SK-MEL-5 (cell line): ENCODE results near the gene CCM2L. TPM values are rescaled to one million over a fixed set of nuclear protein-coding genes. Genes with fewer than 3 reads are reported as not detected.

Source experiments
- DNase-seq: peaks from one replicate; pipeline ENCODE4 v3.0.0-alpha.2; 2016; ENCODE audit warnings: low read depth, low spot score
- in situ Hi-C: cut with HindIII; loops from 2 replicates; pipeline ENCODE4 v1.10.0; 2016; ENCODE audit warnings: low sequenced_read_pairs, high pct_unique_total_duplicates, low pct_unique_long_range_greater_than_20kb
- total RNA-seq: library from RNA; depleted of rRNA; stranded (reverse); fragments of >200 nt; shearing (Covaris generic); gene quantifications from 2 replicates; pipeline ENCODE4 v1.2.3, GENCODE V29; 2014

Gene CCM2L
- total RNA-seq, 1 experiment from 2014 or later = 0.08 TPM

DNA sequence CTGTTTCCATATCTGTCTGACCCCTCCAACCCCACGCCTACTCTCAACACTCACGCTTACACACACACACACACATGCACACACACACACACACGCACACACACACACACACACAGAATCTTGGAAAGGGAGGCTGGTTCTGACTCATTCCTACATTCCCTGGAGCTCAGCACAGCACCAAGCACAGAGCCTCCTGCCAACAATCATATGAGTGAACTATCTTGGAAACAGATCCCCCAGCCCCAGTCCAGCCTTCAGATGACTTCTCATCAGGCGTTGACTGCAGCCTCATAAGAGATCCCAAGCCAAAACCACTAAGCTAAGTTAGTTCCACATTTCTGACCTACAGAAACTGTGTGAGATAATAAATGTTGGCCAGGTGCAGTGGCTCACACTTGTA is 27.7 kb downstream of the CCM2L start:
- no peak for DNase-seq
- in situ Hi-C loops = no loop called here

DNA sequence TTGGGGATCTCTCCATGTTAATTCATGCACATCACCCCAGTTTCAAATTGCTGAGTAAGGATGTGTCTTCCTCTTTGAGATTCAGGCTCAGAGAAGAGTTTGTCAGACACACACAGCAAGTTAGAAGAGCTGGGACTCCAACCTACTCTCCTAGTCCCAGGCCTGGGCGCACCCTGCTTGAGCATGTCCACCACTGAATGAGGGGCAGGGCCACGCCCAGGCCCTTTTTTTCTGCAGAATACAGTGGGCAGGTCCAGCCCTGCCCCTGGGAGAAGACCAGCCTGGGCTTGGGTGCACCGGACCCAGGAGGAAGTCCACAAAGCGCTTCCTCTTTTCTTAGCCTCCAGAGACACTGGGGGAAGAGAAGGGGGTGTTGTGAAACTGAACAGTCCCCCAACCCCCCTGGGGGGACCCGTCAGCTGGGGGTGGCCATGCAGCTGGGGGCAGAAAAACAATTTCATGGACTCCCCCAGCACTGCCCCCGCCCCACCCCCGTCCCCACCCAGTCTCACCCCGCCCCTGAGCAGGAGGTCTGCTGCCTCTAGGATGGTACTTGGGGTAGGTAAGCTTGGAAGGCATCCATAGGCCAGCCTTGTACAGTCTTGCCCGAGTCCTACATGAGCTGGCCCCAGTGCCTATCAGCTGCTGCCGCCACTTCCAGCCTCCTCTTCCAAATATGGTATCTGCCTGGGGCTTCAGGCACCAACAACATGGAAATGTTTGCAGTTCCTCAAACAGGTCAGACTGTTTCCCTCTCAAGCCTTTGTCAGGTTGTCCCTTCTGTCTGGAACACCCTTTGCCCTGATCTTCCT is 30.1 kb downstream of the CCM2L start:
- DNase-seq = no peak
- in situ Hi-C loops = no loop called here

DNA sequence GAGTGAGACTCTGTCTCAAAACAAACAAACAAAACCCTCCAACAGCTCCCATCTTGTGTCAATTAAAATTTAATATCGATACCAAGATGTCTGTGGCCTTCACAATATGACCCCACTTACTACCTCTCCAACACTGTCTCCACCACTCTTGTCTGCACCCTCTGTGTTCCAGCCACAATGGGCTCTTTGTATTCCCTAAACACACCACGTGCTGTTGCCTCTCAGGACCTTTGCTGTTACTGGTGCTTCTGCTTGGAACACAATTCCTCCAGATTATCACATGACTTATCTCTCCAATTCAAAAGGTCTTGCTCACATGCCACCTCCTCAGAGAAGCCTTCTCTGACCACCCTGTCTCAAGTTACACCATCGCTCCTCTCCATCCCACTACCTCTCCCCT is 35.8 kb downstream of the CCM2L start:
- DNase-seq = peak; percentile 94
- in situ Hi-C loops = no loop called here

DNA sequence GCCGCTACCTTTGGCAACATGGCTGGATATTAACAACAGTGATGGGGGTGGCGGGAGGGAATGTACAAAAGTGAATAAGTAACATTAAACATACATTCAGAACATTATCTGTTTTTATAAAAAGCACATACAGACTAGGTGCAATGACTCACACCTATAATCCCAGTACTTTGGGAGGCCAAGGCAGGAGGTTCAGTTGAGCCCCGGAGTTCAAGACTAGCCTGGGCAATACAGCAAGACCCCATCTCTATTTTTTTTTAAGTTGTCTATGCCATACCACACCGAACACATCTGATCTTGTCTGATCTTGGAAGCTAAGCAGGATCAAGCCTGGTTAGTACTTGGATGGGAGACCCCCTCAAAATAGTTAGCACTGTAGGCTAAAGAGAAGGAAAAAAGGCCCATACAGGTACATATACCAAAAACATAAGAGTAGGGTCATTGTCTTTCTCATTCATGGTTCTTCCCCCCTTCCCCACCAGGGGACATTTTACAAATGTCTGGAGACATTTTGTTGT is 40.1 kb downstream of the CCM2L start:
- DNase-seq = no peak
- in situ Hi-C loops = no loop called here

DNA sequence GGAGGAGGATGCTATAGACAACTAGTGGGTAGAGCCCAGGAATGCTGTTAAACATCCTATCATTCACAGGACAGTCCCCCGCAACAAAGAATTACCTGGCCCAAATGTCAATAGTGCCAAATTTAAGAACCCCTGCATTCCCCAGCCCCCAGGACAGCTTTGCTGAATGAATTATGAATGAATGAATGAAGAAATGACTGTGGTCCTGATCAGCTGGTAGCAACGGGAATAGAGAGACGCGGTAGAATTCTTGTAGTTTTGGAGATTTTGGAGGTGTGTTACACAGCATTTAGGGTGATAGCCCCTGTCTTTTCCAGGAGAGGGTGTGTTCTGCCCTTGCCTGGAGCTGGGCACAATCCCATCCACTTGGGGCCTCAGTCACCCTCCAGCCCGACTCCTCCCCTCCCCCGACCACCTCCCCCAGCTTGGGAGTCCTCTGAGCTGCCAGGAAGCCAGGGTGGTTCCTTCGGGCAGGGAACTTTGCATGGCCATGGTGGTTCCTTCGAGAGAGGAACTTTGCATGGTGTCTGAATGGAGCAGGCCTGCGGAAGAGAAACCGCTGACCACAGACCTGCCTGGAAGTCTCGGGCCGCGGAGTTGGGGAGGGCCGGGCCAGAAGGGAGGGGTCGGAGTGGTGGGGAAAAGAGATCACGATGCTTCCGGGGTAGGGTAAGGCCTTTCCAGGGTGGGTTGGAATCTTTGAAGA is 40.8 kb downstream of the CCM2L start:
- no peak for DNase-seq
- in situ Hi-C loops = no loop called here

DNA sequence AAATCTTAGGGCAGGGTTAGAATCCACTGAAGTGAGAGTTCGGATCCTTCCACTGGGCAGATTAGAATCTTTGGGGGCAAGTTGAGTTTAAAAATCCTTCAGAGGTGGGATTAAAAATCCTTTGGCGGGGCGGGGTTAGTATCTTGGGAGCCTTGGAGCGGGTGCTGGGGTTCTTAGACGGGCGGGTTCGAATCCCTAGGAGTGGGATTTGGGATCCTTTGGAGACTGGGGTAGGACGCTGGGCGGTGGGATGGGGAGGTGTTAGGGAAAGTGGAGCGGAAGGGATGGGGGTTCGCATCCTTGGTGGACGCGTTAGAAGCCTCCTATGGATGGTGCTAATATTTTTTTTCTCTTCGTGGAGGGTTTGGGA is 41.5 kb downstream of the CCM2L start:
- in situ Hi-C loops = no loop called here
- no peak for DNase-seq

DNA sequence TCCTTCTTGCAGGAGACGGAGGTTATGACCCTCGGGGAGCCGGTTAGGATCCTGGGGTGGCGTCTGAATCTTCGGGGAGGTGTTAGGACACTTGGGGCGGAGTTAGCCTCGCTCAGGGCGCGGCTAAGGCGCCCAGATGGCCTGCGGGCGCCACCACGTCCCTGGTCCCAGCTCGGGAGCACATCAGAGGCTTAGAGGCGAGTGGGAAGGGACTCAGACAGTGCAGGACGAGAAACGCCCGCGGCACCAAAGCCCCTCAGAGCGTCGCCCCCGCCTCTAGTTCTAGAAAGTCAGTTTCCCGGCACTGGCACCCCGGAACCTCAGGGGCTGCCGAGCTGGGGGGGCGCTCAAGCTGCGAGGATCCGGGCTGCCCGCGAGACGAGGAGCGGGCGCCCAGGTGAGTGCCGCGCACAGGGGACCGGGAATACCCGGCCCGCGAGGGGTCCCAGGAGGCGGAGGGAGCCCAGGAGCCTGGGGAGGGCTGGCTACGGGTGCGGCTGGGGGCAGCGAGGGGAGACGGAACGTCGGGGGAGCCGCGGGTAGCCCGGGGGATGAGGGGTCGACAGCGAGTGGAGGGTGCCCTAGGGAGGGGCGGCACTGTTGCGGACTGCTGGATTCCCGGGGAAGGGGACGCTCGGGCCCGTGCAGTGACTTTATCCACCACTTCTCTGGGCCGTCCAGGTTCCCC is 42.0 kb downstream of the CCM2L start, which contains the start of gene HCK:
HCK (plus strand) TSS at position 153 of the 688 bp plus-strand sequence.
- DNase-seq = no peak
- in situ Hi-C loops = no loop called here

DNA sequence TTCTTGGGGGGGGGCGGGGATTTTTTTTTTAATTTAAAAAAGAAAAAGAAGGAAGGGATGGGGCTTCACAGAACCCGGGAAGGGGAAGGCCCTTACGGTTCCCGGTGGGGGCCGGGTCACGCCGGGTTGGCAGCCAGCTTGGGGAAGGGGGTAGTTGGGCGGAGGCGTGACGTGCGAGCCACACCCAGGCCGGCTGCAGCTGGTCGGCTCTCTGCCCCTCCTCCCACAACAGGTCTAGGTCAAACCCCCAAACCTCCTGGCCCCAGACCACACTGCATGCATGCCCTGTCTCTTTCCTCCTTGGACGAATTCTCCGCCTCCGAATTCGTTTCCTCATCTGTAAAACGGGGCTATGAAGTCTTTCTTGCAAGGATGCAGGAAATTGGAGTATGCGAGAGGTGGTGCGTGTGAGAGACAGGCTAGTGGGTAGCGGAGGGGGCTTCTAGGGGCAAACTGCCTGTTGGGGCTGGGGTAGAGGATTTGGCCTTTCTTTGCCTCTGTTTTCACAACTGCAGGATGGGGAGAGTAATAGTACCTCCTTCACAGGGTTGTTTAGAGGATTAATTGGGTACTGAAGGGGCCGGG is 42.6 kb downstream of the CCM2L start:
- in situ Hi-C loops = no loop called here
- no peak for DNase-seq

DNA sequence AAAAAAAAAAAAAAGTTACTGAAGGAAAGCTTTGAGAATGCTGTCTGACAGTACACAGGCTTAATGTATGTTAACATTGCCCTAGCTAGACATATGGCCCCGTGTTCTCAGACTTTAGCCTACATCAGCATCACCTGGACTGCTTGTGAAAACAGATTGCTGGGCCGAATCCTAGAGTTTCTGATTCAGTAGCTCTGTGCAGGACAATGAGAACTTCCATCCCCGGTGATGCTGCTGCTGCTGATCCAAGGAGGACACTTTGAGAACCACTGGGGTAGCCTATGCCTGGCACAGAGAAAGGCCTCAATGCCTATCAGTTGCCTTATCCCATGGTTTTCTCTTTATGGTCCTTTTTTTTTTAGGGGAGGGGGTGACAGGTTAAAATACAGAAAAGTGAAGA is 43.4 kb downstream of the CCM2L start:
- no peak for DNase-seq

DNA sequence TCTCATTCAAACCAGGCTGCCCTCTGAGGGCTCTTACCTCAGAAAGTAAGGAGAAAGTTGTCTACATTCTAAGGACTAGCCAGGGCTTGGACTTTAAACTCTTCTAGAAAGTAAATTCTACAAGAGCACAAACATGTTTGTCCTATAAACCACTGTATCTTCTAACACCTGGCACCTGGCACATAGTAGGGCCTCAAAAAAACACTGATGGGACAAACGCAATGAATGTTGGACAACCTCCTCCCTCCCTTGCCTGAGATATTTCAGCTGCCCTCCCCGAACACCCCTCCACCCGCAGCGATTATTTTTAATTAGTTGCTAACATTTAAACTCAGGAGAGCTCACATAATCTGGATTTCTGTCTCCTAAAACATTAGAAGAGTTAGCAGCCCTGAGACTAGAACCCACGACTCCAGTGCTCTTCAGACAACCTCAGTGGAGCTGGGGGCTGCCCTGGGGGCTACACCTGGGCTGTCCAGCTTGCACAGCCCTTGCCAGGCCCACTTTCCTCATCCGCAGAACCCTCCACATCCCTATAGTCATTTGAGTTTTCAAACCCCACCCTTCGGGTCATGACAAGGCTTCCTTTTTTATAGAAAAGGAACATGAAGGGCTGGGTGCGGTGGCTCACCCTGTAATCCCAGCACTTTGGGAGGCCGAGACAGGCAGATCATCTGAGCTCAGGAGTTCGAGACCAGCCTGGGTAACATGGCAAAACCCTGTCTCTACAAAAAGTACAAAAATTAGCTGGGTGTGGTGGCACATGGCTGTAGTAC is 46.7 kb downstream of the CCM2L start:
- in situ Hi-C loops = no loop called here
- no peak for DNase-seq

More for the DNA sequence above, 43.4 kb downstream of the CCM2L start:
- in situ Hi-C loops = no loop called here

DNA sequence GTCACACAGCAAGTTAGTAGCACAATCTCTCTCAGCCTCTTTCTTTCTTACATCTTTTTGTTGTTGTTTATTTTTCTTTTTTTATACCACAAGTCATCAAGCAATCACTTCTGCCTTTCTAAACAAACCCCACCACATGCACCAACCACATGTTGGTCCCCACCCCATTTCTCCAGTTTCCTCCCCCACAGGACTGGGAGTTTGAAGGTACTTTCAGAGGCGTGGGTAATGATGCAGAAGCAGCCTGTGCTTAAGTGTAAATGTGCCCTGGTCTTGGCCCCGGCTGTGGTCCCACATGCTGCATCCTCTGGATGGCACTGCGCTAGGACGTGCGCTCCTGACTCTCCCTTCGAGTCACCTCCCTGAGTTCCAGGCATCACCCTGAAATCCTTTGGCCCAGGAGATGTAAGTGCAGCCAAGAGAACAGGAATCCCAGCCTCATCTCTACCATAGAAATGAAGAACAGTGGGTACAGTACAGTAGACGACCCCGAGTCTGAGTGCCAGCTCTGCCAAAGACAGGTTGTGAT is 47.5 kb downstream of the CCM2L start:
- in situ Hi-C loops = no loop called here
- DNase-seq = no peak

DNA sequence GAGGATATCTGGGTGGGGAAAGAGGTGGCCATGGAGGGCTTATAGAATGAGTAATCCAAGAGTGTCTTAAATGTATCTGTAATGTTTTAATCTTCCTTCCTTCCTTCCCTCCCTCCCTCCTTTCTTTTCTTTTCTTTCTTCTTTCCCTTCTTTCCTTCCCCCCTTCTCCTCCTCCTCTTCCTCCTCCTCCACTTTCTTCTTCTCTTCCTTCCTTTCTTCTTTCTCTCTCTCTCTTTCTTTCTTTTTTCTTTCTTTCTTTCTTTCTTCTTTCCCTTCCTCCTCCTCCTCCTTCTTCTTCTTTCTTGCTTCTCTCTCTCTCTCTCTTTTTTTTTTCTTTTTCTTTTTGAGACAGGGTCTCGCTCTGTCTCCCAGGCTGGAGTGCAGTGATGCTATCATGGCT is 49.0 kb downstream of the CCM2L start:
- in situ Hi-C loops = no loop called here
- DNase-seq = no peak

DNA sequence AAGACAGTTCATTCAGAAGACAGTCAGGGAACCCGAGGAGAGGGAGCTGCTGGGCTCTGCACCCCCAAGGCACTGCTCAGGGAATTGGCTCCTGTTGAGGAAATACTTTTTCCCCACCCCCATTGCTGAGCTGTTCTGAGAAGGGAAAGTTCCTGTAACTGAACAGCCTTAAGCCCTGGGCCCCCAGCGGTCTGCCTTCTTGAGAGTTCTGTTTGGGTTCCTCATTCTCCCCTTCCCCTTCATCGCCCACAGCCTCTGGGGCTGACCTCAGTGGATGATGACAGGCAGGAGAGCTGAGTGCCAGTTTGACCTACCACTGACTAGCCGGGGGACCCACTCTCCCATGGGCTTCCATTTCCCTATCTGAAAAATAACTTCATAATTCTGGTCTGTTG is 52.5 kb downstream of the CCM2L start:
- in situ Hi-C loops = no loop called here
- DNase-seq = no peak

DNA sequence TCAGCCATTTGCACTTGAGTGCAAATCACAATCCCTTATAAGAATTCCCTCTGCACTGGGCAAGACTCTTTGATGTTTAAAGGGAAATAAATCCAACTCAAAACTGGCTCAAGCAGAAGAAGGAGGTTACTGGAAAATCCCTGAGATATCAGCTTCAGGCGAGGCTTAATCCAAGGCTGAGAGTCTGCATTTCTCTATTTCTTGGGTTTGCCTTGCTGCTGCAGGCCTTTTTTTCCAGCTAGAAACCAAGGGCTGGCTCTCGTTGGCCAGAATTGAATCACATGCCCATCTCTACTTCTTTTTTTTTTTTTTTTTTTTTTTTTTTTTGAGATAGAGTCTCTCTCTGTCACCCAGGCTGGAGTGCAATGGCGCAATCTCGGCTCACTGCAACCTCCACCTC is 53.5 kb downstream of the CCM2L start:
- in situ Hi-C loops = no loop called here
- no peak for DNase-seq

DNA sequence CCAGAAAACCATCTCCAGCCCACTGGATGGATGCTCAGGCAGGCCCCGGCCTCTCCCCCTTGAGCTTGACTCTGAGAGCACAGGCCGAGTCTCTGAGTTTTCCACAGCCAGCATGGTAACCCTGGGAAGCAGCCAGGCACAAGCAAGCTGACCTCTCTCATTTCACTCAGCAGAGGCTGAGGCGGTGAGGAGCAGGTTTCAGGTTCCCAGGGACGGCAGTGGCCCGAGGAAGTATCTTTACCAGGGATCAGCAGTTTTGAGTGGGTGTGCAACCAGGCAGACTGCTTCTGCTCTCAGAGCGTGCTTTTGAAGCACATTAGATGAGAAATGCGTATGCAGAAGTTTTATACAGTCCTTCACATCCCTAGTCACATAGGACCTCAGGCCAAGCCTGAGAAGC is 54.4 kb downstream of the CCM2L start:
- in situ Hi-C loops = no loop called here
- no peak for DNase-seq

DNA sequence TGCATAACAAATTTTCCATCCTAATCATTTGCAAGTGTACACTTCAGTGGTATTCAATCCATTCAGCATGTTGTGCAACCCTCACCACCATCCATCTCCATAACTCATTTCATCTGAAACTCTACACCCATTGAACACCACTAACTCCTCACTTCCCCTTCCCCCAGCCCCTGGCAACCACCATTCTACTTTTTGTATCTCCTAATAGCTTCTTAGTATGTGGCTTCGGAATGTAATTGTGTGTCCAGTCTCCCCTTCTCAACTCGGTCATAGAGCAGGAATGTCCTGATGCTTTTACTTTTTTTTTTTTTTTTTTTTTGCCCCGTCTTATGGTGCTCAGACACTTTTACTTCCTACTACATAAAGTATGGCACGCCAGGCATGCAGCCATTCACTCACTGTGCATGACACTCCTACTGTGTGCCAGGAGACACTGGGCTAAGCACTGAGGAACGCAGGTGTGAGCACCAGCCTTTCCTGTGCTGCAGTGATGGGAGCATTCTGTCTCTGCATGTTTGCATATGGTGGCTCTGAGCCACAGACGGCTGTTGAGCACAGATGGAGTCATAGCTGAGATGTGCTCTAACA is 57.1 kb downstream of the CCM2L start:
- in situ Hi-C loops = no loop called here
- DNase-seq = no peak

DNA sequence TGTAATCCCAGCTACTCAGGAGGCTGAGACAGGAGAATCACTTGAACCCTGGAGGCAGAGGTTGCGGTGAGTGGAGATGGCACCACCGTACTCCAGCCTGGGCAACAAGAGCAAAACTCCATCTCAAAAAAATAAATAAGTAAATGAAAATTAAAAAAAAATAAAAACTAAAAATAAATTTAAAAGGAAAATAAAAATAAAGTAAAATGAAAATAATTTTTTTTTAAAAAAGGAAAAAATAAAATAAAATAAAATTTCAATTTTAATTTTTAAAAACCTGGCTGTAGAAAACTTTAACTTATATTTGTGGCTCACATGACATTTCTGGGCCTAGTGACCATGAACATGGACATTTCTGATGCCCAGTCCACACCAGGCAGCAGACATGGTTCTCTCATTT is 57.9 kb downstream of the CCM2L start:
- no peak for DNase-seq
- in situ Hi-C loops = no loop called here
